GM21825 (cell line): ENCODE data around the gene KLK1.
"Not testable (repeated sequence)": the region's sequence is repeated elsewhere in the genome, so short reads cannot be mapped to it uniquely, and the experiment has no call there.

Source experiments
- ATAC-seq: cut with Tn5 transposase; IDR thresholded peaks from one replicate; pipeline ENCODE4 v1.9.1; 2021; ENCODE audit warnings: mild to moderate bottlenecking, moderate library complexity; ENCODE audit not compliant: unreplicated experiment

KLK1 gene

GRCh38 chr19:50770164-50770563, 53.4 kb downstream of the KLK1 start, which contains the start of gene GPR32:
Gene GPR32 (plus strand): TSS chr19:50770464. CDS start chr19:50770601, 137 bp downstream.
- ATAC-seq, result not testable (repeated sequence)
